Subcutaneous abdominal adipose tissue (tissue), 5 donors: ENCODE results near the gene C1orf167.

Experiments used
- H3K27ac ChIP-seq: one replicate; pipeline ENCODE4 v1.7.0; 2013; ENCODE audit warnings: low read depth, mild to moderate bottlenecking, inconsistent platforms, low read length, moderate library complexity
- H3K27me3 ChIP-seq, 5 donors: one replicate each; pipeline ENCODE4 v1.7.0; 2013; ENCODE audit warnings: low read length in 5 of 5, inconsistent platforms in 1 of 5; ENCODE audit not compliant: control insufficient read depth in 5 of 5, insufficient read depth in 4 of 5
- H3K36me3 ChIP-seq, 5 donors: one replicate each; pipeline ENCODE4 v1.7.0; 2013; ENCODE audit warnings: low read length in 5 of 5; ENCODE audit not compliant: control insufficient read depth in 5 of 5, insufficient read depth in 5 of 5
- H3K4me1 ChIP-seq, 5 donors: one replicate each; pipeline ENCODE4 v1.7.0; 2013; ENCODE audit warnings: low read length in 5 of 5, mild to moderate bottlenecking in 3 of 5, moderate library complexity in 1 of 5; ENCODE audit not compliant: control insufficient read depth in 5 of 5, insufficient read depth in 5 of 5
- H3K4me3 ChIP-seq, 5 donors: one replicate each; pipeline ENCODE4 v1.7.0; 2013; ENCODE audit warnings: low read length in 5 of 5, low read depth in 1 of 5
- H3K9ac ChIP-seq, 5 donors: one replicate each; pipeline ENCODE4 v1.7.0; 2013; ENCODE audit warnings: low read length in 5 of 5, mild to moderate bottlenecking in 4 of 5, moderate library complexity in 3 of 5
- H3K9me3 ChIP-seq, 5 donors: one replicate each; pipeline ENCODE4 v1.7.0; 2013; ENCODE audit warnings: low read length in 5 of 5; ENCODE audit not compliant: control insufficient read depth in 5 of 5
- donor health status: healthy.
- donor health status: healthy.
- donor health status: healthy.
- donor health status: healthy.
- donor health status: healthy.

The C1orf167 gene

GRCh38 chr1:11804666-11805421 lies 42.9 kb downstream of the C1orf167 start:
- Histone ChIP-seq H3K27me3 (no peaks in the 10 kb centered on the region), H3K4me3 (peak overlapping the region; percentile 85 to 93 (median 86)), H3K36me3 (peaks cover 0 to 35% (median 22%) of the 10 kb centered on the region in 5 donors), H3K9ac (peak overlapping the region; percentile 92 to 99 (median 95)), H3K4me1 (peaks cover 14 to 56% (median 54%) of the 10 kb centered on the region in 5 donors), H3K9me3 (no peaks in the 10 kb centered on the region), H3K27ac (peak overlapping the region; percentile 97)

GRCh38 chr1:11805422-11806306 lies 43.7 kb downstream of the C1orf167 start, which contains the start of the genes CLCN6 and MTHFR:
TSS of gene CLCN6 (plus strand) at chr1:11806191. CDS start at chr1:11806263, 72 bp downstream.
TSS of gene MTHFR (minus strand) at chr1:11805964. CDS start at chr1:11803116, 2,848 bp downstream.
- Histone ChIP-seq H3K27ac (peak within 1 kb of the TSS; percentile 97), H3K9me3 (no peaks in the 10 kb centered on the region), H3K4me3 (peak within 1 kb of the TSS; percentile 85 to 93 (median 86)), H3K4me1 (peaks cover 14 to 56% (median 54%) of the 10 kb centered on the region in 5 donors), H3K27me3 (no peaks in the 10 kb centered on the region), H3K9ac (peak within 1 kb of the TSS; percentile 92 to 99 (median 95)), H3K36me3 (peaks cover 0 to 28% (median 18%) of the 10 kb centered on the region in 5 donors)

GRCh38 chr1:11806307-11806936 lies 44.4 kb downstream of the C1orf167 start:
- Histone ChIP-seq H3K9me3 (no peaks in the 10 kb centered on the region), H3K9ac (peak overlapping the region; percentile 85 to 99 (median 94)), H3K27me3 (no peaks in the 10 kb centered on the region), H3K27ac (peak overlapping the region; percentile 97), H3K4me3 (peak overlapping the region; percentile 76 to 90 (median 86)), H3K4me1 (peaks cover 14 to 56% (median 54%) of the 10 kb centered on the region in 5 donors), H3K36me3 (peaks cover 0 to 25% (median 10%) of the 10 kb centered on the region in 5 donors)

- Histone ChIP-seq H3K9ac (peak overlapping the region; percentile 39 to 99 (median 92)), H3K36me3 (peaks cover 0 to 32% (median 16%) of the 10 kb centered on the region in 5 donors), H3K4me3 (peak overlapping the region; percentile 76 to 90 (median 86)), H3K4me1 (peaks cover 14 to 52% (median 50%) of the 10 kb centered on the region in 5 donors), H3K27me3 (no peaks in the 10 kb centered on the region), H3K27ac (peak overlapping the region; percentile 97), H3K9me3 (no peaks in the 10 kb centered on the region)
Observed at GRCh38 chr1:11807133-11807532, 45.1 kb downstream of the C1orf167 start.

- H3K9ac ChIP-seq = no peak overlapping the region
- H3K9me3 ChIP-seq = no peaks in the 10 kb centered on the region
- H3K27ac ChIP-seq = no peak overlapping the region
- H3K36me3 ChIP-seq = peaks cover 19 to 63% (median 46%) of the 10 kb centered on the region in 5 donors
- no peaks in the 10 kb centered on the region for H3K27me3 ChIP-seq
- no peak overlapping the region for H3K4me3 ChIP-seq
- H3K4me1 ChIP-seq = peaks cover 0 to 3% (median 0%) of the 10 kb centered on the region in 5 donors
Observed at GRCh38 chr1:11813021-11813420, 51.0 kb downstream of the C1orf167 start.

- Histone ChIP-seq H3K27ac (no peak overlapping the region), H3K27me3 (no peaks in the 10 kb centered on the region), H3K9ac (no peak overlapping the region), H3K4me3 (no peak overlapping the region), H3K9me3 (no peaks in the 10 kb centered on the region), H3K4me1 (peaks cover 0 to 3% (median 0%) of the 10 kb centered on the region in 5 donors), H3K36me3 (peaks cover 32 to 66% (median 54%) of the 10 kb centered on the region in 5 donors)
Observed at GRCh38 chr1:11817192-11817591, 55.2 kb downstream of the C1orf167 start.

- H3K4me1 ChIP-seq = peaks cover 0 to 3% (median 0%) of the 10 kb centered on the region in 5 donors
- H3K27ac ChIP-seq = no peak overlapping the region
- H3K9me3 ChIP-seq = no peaks in the 10 kb centered on the region
- H3K4me3 ChIP-seq = no peak overlapping the region
- H3K36me3 ChIP-seq = peaks cover 22 to 90% (median 74%) of the 10 kb centered on the region in 5 donors
- no peaks in the 10 kb centered on the region for H3K27me3 ChIP-seq
- H3K9ac ChIP-seq = no peak overlapping the region
Observed at GRCh38 chr1:11822091-11822490, 60.1 kb downstream of the C1orf167 start.

- H3K9me3 ChIP-seq = no peaks in the 10 kb centered on the region
- H3K4me1 ChIP-seq = peaks cover 0 to 3% (median 0%) of the 10 kb centered on the region in 5 donors
- no peak overlapping the region for H3K4me3 ChIP-seq
- peaks cover 13 to 92% (median 76%) of the 10 kb centered on the region in 5 donors for H3K36me3 ChIP-seq
- H3K27me3 ChIP-seq = no peaks in the 10 kb centered on the region
- H3K9ac ChIP-seq = no peak overlapping the region
- H3K27ac ChIP-seq = no peak overlapping the region
Observed at GRCh38 chr1:11823366-11824137, 61.6 kb downstream of the C1orf167 start.

- Histone ChIP-seq H3K9ac (no peak overlapping the region), H3K9me3 (no peaks in the 10 kb centered on the region), H3K4me3 (no peak overlapping the region), H3K4me1 (peaks cover 0 to 3% (median 0%) of the 10 kb centered on the region in 5 donors), H3K36me3 (peaks cover 11 to 92% (median 79%) of the 10 kb centered on the region in 5 donors), H3K27me3 (no peaks in the 10 kb centered on the region), H3K27ac (no peak overlapping the region)
Observed at GRCh38 chr1:11825131-11825530, 63.1 kb downstream of the C1orf167 start.
